ENCODE measurements around the gene TPRN.

The TPRN gene

DNA sequence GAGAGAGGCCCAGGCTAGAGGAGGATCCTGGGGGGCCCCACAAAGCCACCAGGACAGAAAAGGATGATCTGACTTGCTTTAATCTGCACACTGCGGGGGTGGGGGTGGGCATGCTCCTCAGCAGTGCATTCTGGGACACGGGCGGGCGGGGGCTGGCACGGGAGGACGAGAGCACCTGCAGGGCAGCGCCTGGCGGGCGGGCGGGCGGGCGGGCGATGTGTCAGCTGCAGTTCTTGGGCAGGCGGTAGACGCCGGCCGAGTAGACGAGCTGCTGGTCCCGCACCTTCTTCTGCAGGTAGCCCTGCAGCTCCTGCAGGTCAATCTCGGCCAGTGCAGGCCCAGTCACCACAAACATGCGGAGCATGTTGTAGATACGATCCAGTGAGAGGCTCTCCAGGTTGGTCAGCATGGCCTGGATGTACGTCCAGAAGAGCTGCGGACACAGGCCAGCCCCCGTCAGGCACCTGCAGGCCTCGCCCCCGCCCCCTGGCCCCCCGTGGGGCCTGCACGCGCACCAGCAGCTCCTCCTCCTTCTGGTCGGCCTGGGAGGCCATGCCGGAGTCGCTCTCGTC, 25.7 kb downstream of the TPRN start:
- no peaks in the 10 kb centered on the region for H3K9me2 ChIP-seq (replicated peaks; ENCODE audit: low read depth, low read length)
- no peaks in the 10 kb centered on the region for H3K9me3 ChIP-seq (ENCODE audit: insufficient read depth, low read depth, low read length)
- H3K27me3 ChIP-seq (ENCODE audit: insufficient read depth, low read length, poor library complexity, severe bottlenecking) = no peaks in the 10 kb centered on the region
- no peak for TF ChIP-seq EZH2phosphoT487 (IDR thresholded peaks at IDR 0.05; ENCODE audit: borderline replicate concordance)
- TF ChIP-seq, protein P1, sequence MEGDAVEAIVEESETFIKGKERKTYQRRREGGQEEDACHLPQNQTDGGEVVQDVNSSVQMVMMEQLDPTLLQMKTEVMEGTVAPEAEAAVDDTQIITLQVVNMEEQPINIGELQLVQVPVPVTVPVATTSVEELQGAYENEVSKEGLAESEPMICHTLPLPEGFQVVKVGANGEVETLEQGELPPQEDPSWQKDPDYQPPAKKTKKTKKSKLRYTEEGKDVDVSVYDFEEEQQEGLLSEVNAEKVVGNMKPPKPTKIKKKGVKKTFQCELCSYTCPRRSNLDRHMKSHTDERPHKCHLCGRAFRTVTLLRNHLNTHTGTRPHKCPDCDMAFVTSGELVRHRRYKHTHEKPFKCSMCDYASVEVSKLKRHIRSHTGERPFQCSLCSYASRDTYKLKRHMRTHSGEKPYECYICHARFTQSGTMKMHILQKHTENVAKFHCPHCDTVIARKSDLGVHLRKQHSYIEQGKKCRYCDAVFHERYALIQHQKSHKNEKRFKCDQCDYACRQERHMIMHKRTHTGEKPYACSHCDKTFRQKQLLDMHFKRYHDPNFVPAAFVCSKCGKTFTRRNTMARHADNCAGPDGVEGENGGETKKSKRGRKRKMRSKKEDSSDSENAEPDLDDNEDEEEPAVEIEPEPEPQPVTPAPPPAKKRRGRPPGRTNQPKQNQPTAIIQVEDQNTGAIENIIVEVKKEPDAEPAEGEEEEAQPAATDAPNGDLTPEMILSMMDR (conservative IDR thresholded peaks at IDR 0.05; ENCODE audit: low read length) = no peak
- H3K36me3 ChIP-seq (ENCODE audit: insufficient read depth, low read length) = no peaks in the 10 kb centered on the region; the same call in 1 of the 2 replicates
- H3F3A ChIP-seq (ENCODE audit: low read depth) = no peaks in the 10 kb centered on the region
- no peaks in the 10 kb centered on the region for H4K20me1 ChIP-seq (ENCODE audit: insufficient read depth, low read length, poor library complexity, severe bottlenecking)
- H2AFZ ChIP-seq (ENCODE audit: low read length) = no peak overlapping the region
- no peak overlapping the region for H3K4me3 ChIP-seq (ENCODE audit: low read length, poor library complexity, severe bottlenecking)
- H3K9ac ChIP-seq (ENCODE audit: low read depth, low read length, poor library complexity, severe bottlenecking) = no peak overlapping the region
- H3K4me1 ChIP-seq (ENCODE audit: insufficient read depth, low read length, poor library complexity, severe bottlenecking) = peaks cover 8% of the 10 kb centered on the region
- no peak overlapping the region for H3K4me2 ChIP-seq (ENCODE audit: low read depth, low read length, poor library complexity, severe bottlenecking)
- no peaks in the 10 kb centered on the region for H3K79me2 ChIP-seq (ENCODE audit: insufficient read depth, low read length)

GRCh38 chr9:137173796-137174664, 26.5 kb downstream of the TPRN start:
- H3K4me2 ChIP-seq (ENCODE audit: low read depth, low read length, poor library complexity, severe bottlenecking) = no peak overlapping the region
- H3K9ac ChIP-seq (ENCODE audit: low read depth, low read length, poor library complexity, severe bottlenecking) = no peak overlapping the region
- no peaks in the 10 kb centered on the region for H3K9me3 ChIP-seq (ENCODE audit: insufficient read depth, low read depth, low read length)
- H2AFZ ChIP-seq (ENCODE audit: low read length) = no peak overlapping the region
- H3K27me3 ChIP-seq (ENCODE audit: insufficient read depth, low read length, poor library complexity, severe bottlenecking) = peaks cover 6% of the 10 kb centered on the region
- H3K4me3 ChIP-seq (ENCODE audit: low read length, poor library complexity, severe bottlenecking) = no peak overlapping the region
- no peaks in the 10 kb centered on the region for H4K20me1 ChIP-seq (ENCODE audit: insufficient read depth, low read length, poor library complexity, severe bottlenecking)
- H3K9me2 ChIP-seq (replicated peaks; ENCODE audit: low read depth, low read length) = no peaks in the 10 kb centered on the region
- H3F3A ChIP-seq (ENCODE audit: low read depth) = no peaks in the 10 kb centered on the region
- peaks cover 8% of the 10 kb centered on the region for H3K4me1 ChIP-seq (ENCODE audit: insufficient read depth, low read length, poor library complexity, severe bottlenecking)
- TF ChIP-seq, protein P1 (conservative IDR thresholded peaks at IDR 0.05; ENCODE audit: low read length) = no peak
- no peak for TF ChIP-seq EZH2phosphoT487 (IDR thresholded peaks at IDR 0.05; ENCODE audit: borderline replicate concordance)
- H3K79me2 ChIP-seq (ENCODE audit: insufficient read depth, low read length) = no peaks in the 10 kb centered on the region
- H3K36me3 ChIP-seq (ENCODE audit: insufficient read depth, low read length) = no peaks in the 10 kb centered on the region

DNA sequence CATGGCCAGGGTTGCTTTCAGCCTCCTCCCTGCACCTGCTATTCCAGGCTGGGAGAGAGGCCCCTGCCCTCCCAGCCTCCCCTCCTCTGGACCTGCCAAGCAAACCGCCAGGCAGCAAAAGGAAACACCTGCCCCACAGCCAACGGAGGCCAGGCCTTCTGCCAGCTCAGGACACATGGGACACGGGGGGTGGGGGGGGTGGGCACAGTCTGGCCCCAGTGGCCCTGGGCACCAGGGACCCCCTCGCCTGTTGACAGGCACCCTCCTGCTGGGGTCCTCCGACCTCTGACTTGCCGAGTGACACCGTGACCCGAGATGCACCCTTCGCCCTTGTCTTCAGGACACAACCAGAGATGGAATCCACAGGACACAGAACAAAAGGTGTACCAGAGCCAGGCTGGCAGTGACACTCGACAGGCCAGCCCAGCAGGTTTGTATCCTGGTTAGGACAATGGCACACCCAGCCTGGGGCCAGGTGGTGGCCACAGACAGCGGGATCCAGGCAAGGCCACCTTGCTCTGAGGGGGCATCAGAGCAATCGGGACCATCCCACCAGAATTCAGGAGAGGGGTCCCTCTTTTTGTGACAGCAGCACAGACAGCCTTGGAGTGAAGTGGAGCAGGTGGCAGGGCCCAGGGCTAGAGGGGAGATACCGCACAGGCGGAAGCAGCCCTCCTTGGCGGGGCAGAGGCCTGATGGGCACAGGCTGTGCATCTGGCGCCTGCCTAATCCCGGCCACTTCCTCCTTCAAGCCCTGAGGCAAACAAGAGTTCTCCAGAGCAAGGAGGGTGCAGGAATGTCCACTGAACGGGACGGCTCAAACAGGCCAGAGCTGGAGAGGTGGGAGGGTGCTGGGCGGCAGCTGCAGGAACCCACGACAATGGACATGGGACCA, 27.4 kb downstream of the TPRN start:
- Histone ChIP-seq H2AFZ (ENCODE audit: low read length) (no peak overlapping the region), H3K36me3 (ENCODE audit: insufficient read depth, low read length) (no peaks in the 10 kb centered on the region), H3K4me2 (ENCODE audit: low read depth, low read length, poor library complexity, severe bottlenecking) (no peak overlapping the region), H3K79me2 (ENCODE audit: insufficient read depth, low read length) (no peaks in the 10 kb centered on the region), H3K9ac (ENCODE audit: low read depth, low read length, poor library complexity, severe bottlenecking) (no peak overlapping the region), H3K4me3 (ENCODE audit: low read length, poor library complexity, severe bottlenecking) (no peak overlapping the region), H3K9me3 (ENCODE audit: insufficient read depth, low read depth, low read length) (no peaks in the 10 kb centered on the region), H4K20me1 (ENCODE audit: insufficient read depth, low read length, poor library complexity, severe bottlenecking) (no peaks in the 10 kb centered on the region), H3K27me3 (ENCODE audit: insufficient read depth, low read length, poor library complexity, severe bottlenecking) (peaks cover 13% of the 10 kb centered on the region), H3F3A (ENCODE audit: low read depth) (no peaks in the 10 kb centered on the region), H3K4me1 (ENCODE audit: insufficient read depth, low read length, poor library complexity, severe bottlenecking) (peaks cover 8% of the 10 kb centered on the region), H3K9me2 (replicated peaks; ENCODE audit: low read depth, low read length) (no peaks in the 10 kb centered on the region)
- no peak for TF ChIP-seq EZH2phosphoT487 (IDR thresholded peaks at IDR 0.05; ENCODE audit: borderline replicate concordance)
- TF ChIP-seq, protein P1 (conservative IDR thresholded peaks at IDR 0.05; ENCODE audit: low read length) = no peak

All from Loucy (cell line).